HepG2 (cell line): Measurements from ENCODE around the gene ICAM2. TPM values are rescaled to one million over a fixed set of nuclear protein-coding genes. Genes with fewer than 3 reads are reported as not detected.

Experiments used
- ATAC-seq: fragments of 200-7000 bp; cut with Tn5 transposase; 3 replicates; pipeline ENCODE4 v1.9.1; 2020; ENCODE audit warnings: mild to moderate bottlenecking, moderate library complexity
- Bru-seq: library from RNA; stranded (reverse); fragments of 400-500 nt; gene quantifications from one replicate; lab custom pipeline; 2021; lab: Mats Ljungman, UMichigan
- BruChase-seq, 2 experiments: library from RNA; stranded (reverse); fragments of 400-500 nt; gene quantifications; one replicate each; lab custom pipeline; 2021; lab: Mats Ljungman, UMichigan
- BruUV-seq: library from RNA; stranded (reverse); fragments of 400-500 nt; replicated peaks from 2 replicates; lab custom pipeline; 2021; lab: Mats Ljungman, UMichigan
- CTCF ChIA-PET: fragments of 300-600 bp; formaldehyde crosslinking; extraction: SDS; loops from one replicate; lab custom pipeline; 2021; ENCODE audit warnings: low total read pairs, inconsistent platforms, low intra/inter-chr PET ratio; lab: Yijun Ruan, JAX
- POLR2A ChIA-PET: fragments of 350-600 bp; sonication (Branson Sonifier 250); formaldehyde crosslinking; loops from one replicate; lab custom pipeline; 2020; ENCODE audit warnings: antibody characterized with exemption, inconsistent platforms; lab: Yijun Ruan, JAX
- DNase-seq: peaks from one replicate; pipeline ENCODE4 v3.0.0-alpha.2; 2015; ENCODE audit warnings: low spot score
- FAIRE-seq: peaks from 3 replicates; lab custom pipeline; 2011; peaks lifted over from hg19 to GRCh38; lab: Jason Lieb, UNC
- H2AFZ ChIP-seq: one replicate; pipeline ENCODE4 v1.6.1; 2011; ENCODE audit warnings: low read length, inconsistent platforms
- H3K27ac ChIP-seq: fragments of 300-600 bp; 3 replicates; pipeline ENCODE4 v1.8.0; 2011; ENCODE audit warnings: mixed run types, mild to moderate bottlenecking, mixed read lengths, low read length, inconsistent platforms; ENCODE audit not compliant: insufficient read depth; ENCODE audit errors: extremely low read length
- H3K27me3 ChIP-seq, 2 experiments: fragments of 200-600 bp in 1 of 2; 2 replicates in 1 of 2; 3 replicates in 1 of 2; pipeline versions ENCODE4 v1.6.0 to v1.8.0; 2011; ENCODE audit warnings: low read length in 2 of 2, mild to moderate bottlenecking in 2 of 2, moderate library complexity in 2 of 2, inconsistent platforms in 1 of 2; ENCODE audit not compliant: insufficient read depth in 2 of 2, control insufficient read depth in 1 of 2
- H3K36me3 ChIP-seq, 2 experiments: fragments of 200-600 bp in 1 of 2; replicated peaks in 1 of 2; 2 replicates in 1 of 2; 3 replicates in 1 of 2; pipeline versions ENCODE4 v1.5.1 to v1.8.0; 2011; ENCODE audit warnings: low read length in 2 of 2, inconsistent platforms in 1 of 2; ENCODE audit not compliant: insufficient read depth in 2 of 2, control insufficient read depth in 1 of 2
- H3K4me1 ChIP-seq: 2 replicates; pipeline ENCODE4 v1.5.1; 2012; ENCODE audit warnings: low read length, inconsistent platforms; ENCODE audit not compliant: insufficient read depth
- H3K4me2 ChIP-seq: 2 replicates; pipeline ENCODE4 v1.6.0; 2011; ENCODE audit warnings: low read depth, low read length, inconsistent platforms
- H3K4me3 ChIP-seq, 3 experiments: fragments of 200-600 bp in 1 of 3; sonication (generic), shearing (Covaris generic) in 1 of 3; replicated peaks in 1 of 3; 2 replicates each; pipeline ENCODE4 v1.5.1; 2011 to 2016; ENCODE audit warnings: low read length in 3 of 3, inconsistent platforms in 2 of 3, low read depth in 2 of 3, mild to moderate bottlenecking in 2 of 3, control low read depth in 1 of 3, mixed read lengths in 1 of 3; ENCODE audit not compliant: insufficient read depth in 1 of 3
- H3K79me2 ChIP-seq: one replicate; pipeline ENCODE4 v1.6.1; 2011; ENCODE audit warnings: low read length, inconsistent platforms; ENCODE audit not compliant: insufficient read depth
- H3K9ac ChIP-seq: 2 replicates; pipeline ENCODE4 v1.6.0; 2011; ENCODE audit warnings: mild to moderate bottlenecking, low read depth, low read length, inconsistent platforms; ENCODE audit not compliant: insufficient read depth
- H3K9me3 ChIP-seq: 2 replicates; pipeline ENCODE4 v1.5.1; 2012; ENCODE audit warnings: mild to moderate bottlenecking, low read length
- H4K20me1 ChIP-seq: 2 replicates; pipeline ENCODE4 v1.6.0; 2011; ENCODE audit warnings: inconsistent platforms, mild to moderate bottlenecking, low read length, moderate library complexity; ENCODE audit not compliant: insufficient read depth
- BCL6 ChIP-seq: IDR thresholded peaks from 2 replicates; pipeline ENCODE4 v1.6.1; 2016; ENCODE audit warnings: missing genetic modification reagents, missing compliant biosample characterization
- GABPB1 ChIP-seq: IDR thresholded peaks from 2 replicates; pipeline ENCODE4 v1.6.1; 2016; ENCODE audit warnings: mild to moderate bottlenecking, missing genetic modification reagents, moderate library complexity, missing compliant biosample characterization
- HIC2 ChIP-seq: sonication (generic); formaldehyde crosslinking; IDR thresholded peaks from 2 replicates; pipeline ENCODE4 v1.9.0; 2022; ENCODE audit warnings: low read depth, missing genetic modification reagents
- HINFP ChIP-seq: sonication (generic); formaldehyde crosslinking; IDR thresholded peaks from 2 replicates; pipeline ENCODE4 v1.4.0; 2020; ENCODE audit warnings: low read depth, mild to moderate bottlenecking, missing genetic modification reagents
- JUN ChIP-seq: sonication (generic); formaldehyde crosslinking; IDR thresholded peaks from 2 replicates; pipeline ENCODE4 v1.4.0; 2020; ENCODE audit warnings: mild to moderate bottlenecking, missing genetic modification reagents
- ZMYM3 ChIP-seq: sonication (generic); formaldehyde crosslinking; IDR thresholded peaks from 2 replicates; pipeline ENCODE4 v1.5.1; 2020; ENCODE audit warnings: mild to moderate bottlenecking, missing genetic modification reagents
- ZNF280B ChIP-seq: sonication (generic); formaldehyde crosslinking; IDR thresholded peaks from 2 replicates; pipeline ENCODE4 v1.5.0; 2020; ENCODE audit warnings: missing genetic modification reagents, mild to moderate bottlenecking, borderline replicate concordance
- ZNF362 ChIP-seq: sonication (generic); formaldehyde crosslinking; IDR thresholded peaks from 2 replicates; pipeline ENCODE4 v1.4.0; 2020; ENCODE audit warnings: missing genetic modification reagents, mild to moderate bottlenecking, borderline replicate concordance
- ZNF598 ChIP-seq: sonication (generic); formaldehyde crosslinking; IDR thresholded peaks from 2 replicates; pipeline ENCODE4 v1.5.1; 2020; ENCODE audit warnings: mild to moderate bottlenecking, missing genetic modification reagents, borderline replicate concordance
- ZNF709 ChIP-seq: sonication (generic); formaldehyde crosslinking; IDR thresholded peaks from 2 replicates; pipeline ENCODE4 v1.5.0; 2020; ENCODE audit warnings: mild to moderate bottlenecking, missing genetic modification reagents
- WGBS: methylation state at CpG from one replicate; pipeline ENCODE4 v1.1.6; 2017; ENCODE audit warnings: low lambda C conversion rate; 5-methylcytosine and 5-hydroxymethylcytosine counted together
- in situ Hi-C: cut with HindIII; loops from 2 replicates; pipeline ENCODE4 v1.10.0; 2017; ENCODE audit warnings: low pct_unique_long_range_greater_than_20kb; ENCODE audit not compliant: extremely low pct_ligation_motif_present
- intact Hi-C: fragments of 100-400 bp; cut with micrococcal nuclease; formaldehyde crosslinking; loops from one replicate; pipeline ENCODE4 v1.10.0; 2022; ENCODE audit not compliant: unreplicated experiment
- long read RNA-seq, 2 experiments: library from RNA in 1 of 2; library from polyadenylated mRNA in 1 of 2; stranded (forward) in 1 of 2; unstranded in 1 of 2; transcript quantifications; one replicate each; pipeline ENCODE4 v2.0.0, GENCODE V29; 2019 to 2022
- polyA minus RNA-seq, 3 experiments: library from RNA; depleted of rRNA, polyadenylated mRNA; stranded (reverse); fragments of >200 nt; gene quantifications; 2 replicates each; pipeline ENCODE4 v1.2.3, GENCODE V29; 2011; ENCODE audit warnings: low replicate concordance in 1 of 3
- polyA plus RNA-seq, 8 experiments: library from polyadenylated mRNA; depleted of rRNA in 3 of 8; stranded (reverse) in 7 of 8; unstranded in 1 of 8; fragments of >200 nt; fragmentation: Illumina TruSeq in 4 of 8; extraction: Trizol in 4 of 8; gene quantifications; 2 replicates each; pipeline versions ENCODE4 v1.2.1 to v1.2.3, GENCODE V29; 2011 to 2016; ENCODE audit warnings: low read depth in 4 of 8, missing spikeins in 1 of 8, mixed read lengths in 1 of 8; ENCODE audit not compliant: insufficient read depth in 1 of 8
- total RNA-seq, 5 experiments: library from RNA; depleted of rRNA; stranded (reverse); fragments of >200 nt; fragmentation: Illumina TruSeq; extraction: Trizol; gene quantifications; 2 replicates each; pipeline ENCODE4 v1.2.3, GENCODE V29; 2016; ENCODE audit warnings: low read depth in 1 of 5

Gene ICAM2
- total RNA-seq (2016; rRNA removed; fragmentation: Illumina TruSeq; extraction: Trizol) (7.9 and 10.9 TPM in 2 replicates), polyA plus RNA-seq (2011; rRNA removed) (20.8 and 21.4 TPM in 2 replicates), polyA minus RNA-seq (2011; rRNA and poly(A)+ RNA removed; ENCODE audit: low replicate concordance) (1.3 and 35.6 TPM in 2 replicates), Bru-seq, nascent RNA (percentile 28 among the genes with signal in this experiment), BruChase-seq, experiment 1, labeled RNA remaining after a 6-hour chase (percentile 30 among the genes with signal in this experiment), BruChase-seq, experiment 2, labeled RNA remaining after a 2-hour chase (percentile 22 among the genes with signal in this experiment)
- total RNA-seq (2016; cell fraction: cytosol; rRNA removed; fragmentation: Illumina TruSeq; extraction: Trizol; ENCODE audit: low read depth): 4.1 and 5.7 TPM in 2 replicates
- 9.4 and 10.9 TPM in 2 replicates for total RNA-seq (2016; cell fraction: insoluble cytoplasmic fraction; rRNA removed; fragmentation: Illumina TruSeq; extraction: Trizol)
- total RNA-seq (2016; cell fraction: membrane; rRNA removed; fragmentation: Illumina TruSeq; extraction: Trizol): 8.3 and 9.3 TPM in 2 replicates
- 7.4 and 8.7 TPM in 2 replicates for total RNA-seq (2016; cell fraction: nucleus; rRNA removed; fragmentation: Illumina TruSeq; extraction: Trizol)
- 25.1 and 29.5 TPM in 2 replicates for polyA plus RNA-seq (2011; cell fraction: cytosol; rRNA removed)
- polyA plus RNA-seq (2011; cell fraction: nucleus; rRNA removed): 10.1 and 10.2 TPM in 2 replicates
- polyA plus RNA-seq (2012): 6.0 and 8.9 TPM in 2 replicates
- 3.9 and 5.8 TPM in 2 replicates for polyA plus RNA-seq (2016; cell fraction: cytosol; fragmentation: Illumina TruSeq; extraction: Trizol; ENCODE audit: low read depth)
- polyA plus RNA-seq (2016; cell fraction: insoluble cytoplasmic fraction; fragmentation: Illumina TruSeq; extraction: Trizol; ENCODE audit: low read depth): 7.5 and 8.3 TPM in 2 replicates
- 5.9 and 6.9 TPM in 2 replicates for polyA plus RNA-seq (2016; cell fraction: membrane; fragmentation: Illumina TruSeq; extraction: Trizol; ENCODE audit: low read depth)
- polyA plus RNA-seq (2016; cell fraction: nucleus; fragmentation: Illumina TruSeq; extraction: Trizol; ENCODE audit: insufficient read depth, low read depth): 11.9 and 12.3 TPM in 2 replicates
- 6.6 and 7.4 TPM in 2 replicates for polyA minus RNA-seq (2011; cell fraction: cytosol; rRNA and poly(A)+ RNA removed)
- polyA minus RNA-seq (2011; cell fraction: nucleus; rRNA and poly(A)+ RNA removed): 4.2 and 7.6 TPM in 2 replicates
- long read RNA-seq, experiment 1, transcript ICAM2-203 (4 exons, 1,221 nt): major isoform, 17 of 20 reads
- long read RNA-seq, experiment 1, partial matches to known transcripts: 1 of 20 reads
- long read RNA-seq, experiment 1, other reads (novel, unspliced or antisense): 0 of 20 reads
- long read RNA-seq, experiment 2, transcript ICAM2-203 (4 exons, 1,221 nt): major isoform, 10 of 21 reads
- long read RNA-seq, experiment 2, partial matches to known transcripts: 2 of 21 reads
- long read RNA-seq, experiment 2, other reads (novel, unspliced or antisense): 4 of 21 reads

- H3K27ac ChIP-seq: no peak within 1 kb of the TSS
- no TSS peak for BruUV-seq
- TF ChIP-seq HIC2 (CRISPR knock-in tag) (0 out of 2 replicates have a peak, but pooled peaks have one; percentile 25), JUN (CRISPR knock-in tag) (no peak), ZNF709 (CRISPR knock-in tag) (no peak), HINFP (CRISPR knock-in tag) (no peak), ZNF280B (CRISPR knock-in tag) (no peak), ZNF598 (CRISPR knock-in tag) (peak; percentile 79; the same call in 1 of the 2 replicates), GABPB1 (CRISPR knock-in tag) (0 out of 2 replicates have a peak, but pooled peaks have one; percentile 42), ZNF362 (CRISPR knock-in tag) (peak; percentile 55; the same call in 1 of the 2 replicates), ZMYM3 (CRISPR knock-in tag) (0 out of 2 replicates have a peak, but pooled peaks have one; percentile 28), BCL6 (CRISPR knock-in tag) (no peak)
These were observed at the start of gene ICAM2 for GRCh38 chr17:64020056-64020766. ICAM2 (minus strand) TSS chr17:64020633; CDS start chr17:64006691, 13,942 bp downstream.

More at GRCh38 chr17:64020056-64020766, at the start of gene ICAM2:
- Histone ChIP-seq H3K4me2 (peak within 1 kb of the TSS; percentile 98), H3K79me2 (no peaks in the 10 kb centered on the region), H2AFZ (peak within 1 kb of the TSS; percentile 99), H3K9me3 (no peaks in the 10 kb centered on the region), H3K4me1 (peaks cover 39% of the 10 kb centered on the region), H3K4me3 (peak within 1 kb of the TSS; percentile 50 to 77 (median 60)), H3K27me3 (no peaks in the 10 kb centered on the region; a peak in 1 of 5 replicates), H3K9ac (peak within 1 kb of the TSS; percentile 56; the same call in 1 of the 2 replicates), H4K20me1 (no peaks in the 10 kb centered on the region), H3K36me3 (no peaks in the 10 kb centered on the region)
- peak; percentile 68 for ATAC-seq
- DNase-seq: no peak
- ChIA-PET POLR2A (interaction anchor here (0.5 to 2.4 kb wide), 2 partner anchors 63 to 125 kb away, joined by 3 to 12 read pairs; no protein-coding TSS in a partner anchor), CTCF (no interaction called here)
- no peak for FAIRE-seq
- intact Hi-C loops (no loop called here), in situ Hi-C loops (no loop called here)
- 25% methylated on average over 22 of the region's 23 CpGs for WGBS
